ENCODE data around the gene NISCH.

The NISCH gene

DNA sequence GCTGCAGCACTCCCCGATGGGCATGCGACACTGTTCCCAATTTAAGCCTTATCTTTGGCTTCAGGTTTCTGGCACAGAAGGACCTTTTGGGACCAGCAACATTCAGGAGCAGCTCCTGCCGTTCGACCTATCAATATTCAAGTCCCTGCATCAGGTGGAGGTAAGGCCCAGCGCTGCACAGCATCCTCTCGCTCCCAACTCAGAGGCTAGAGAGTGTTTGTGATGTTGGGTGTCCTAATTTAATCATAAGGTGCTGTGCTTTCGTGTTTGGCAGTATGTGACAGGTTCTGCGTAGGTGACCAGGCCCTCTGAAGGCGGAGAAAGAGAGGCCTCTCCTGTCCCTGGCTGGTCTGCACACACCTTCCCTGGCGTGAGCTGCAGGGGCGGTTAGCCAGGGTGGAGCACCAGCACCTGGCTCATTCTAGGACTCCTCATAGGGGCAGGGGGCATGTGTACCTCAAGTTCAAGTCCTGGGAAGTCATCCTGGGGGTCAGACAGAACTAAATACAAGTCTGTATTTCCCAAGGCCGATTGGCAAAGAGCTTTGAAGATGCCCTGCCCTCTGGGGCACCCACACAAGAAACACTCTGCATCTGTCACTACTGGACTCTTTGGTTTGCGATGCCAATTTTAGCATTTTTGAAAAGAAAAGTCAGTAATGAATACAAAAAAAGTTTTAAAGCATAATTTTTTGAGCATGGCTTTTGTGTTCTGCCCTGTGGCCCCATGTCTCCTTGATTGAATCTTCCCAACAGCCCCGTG lies 17.0 kb downstream of the NISCH start:
- DNase-seq: no peak

DNA sequence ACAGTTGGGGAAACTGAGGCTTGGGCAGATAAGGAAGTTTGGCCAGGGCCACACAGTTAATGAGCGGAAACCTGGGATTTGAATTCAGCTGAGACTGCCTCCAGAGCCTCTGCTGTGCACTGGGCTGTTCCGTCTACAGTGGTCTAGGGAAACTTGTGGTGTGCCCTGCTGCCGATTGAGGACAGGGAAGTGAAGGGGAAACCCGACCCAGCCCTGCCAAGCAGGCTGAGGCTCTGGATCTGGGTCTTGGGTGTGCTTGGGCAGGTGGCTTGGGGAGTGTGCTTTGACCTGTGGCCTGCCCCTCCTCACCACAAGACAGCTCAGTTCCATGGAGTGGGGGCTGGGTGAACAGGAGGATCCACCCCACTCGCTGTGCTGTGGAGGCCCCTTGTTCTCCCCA lies 17.6 kb downstream of the NISCH start:
- no peak for DNase-seq

DNA sequence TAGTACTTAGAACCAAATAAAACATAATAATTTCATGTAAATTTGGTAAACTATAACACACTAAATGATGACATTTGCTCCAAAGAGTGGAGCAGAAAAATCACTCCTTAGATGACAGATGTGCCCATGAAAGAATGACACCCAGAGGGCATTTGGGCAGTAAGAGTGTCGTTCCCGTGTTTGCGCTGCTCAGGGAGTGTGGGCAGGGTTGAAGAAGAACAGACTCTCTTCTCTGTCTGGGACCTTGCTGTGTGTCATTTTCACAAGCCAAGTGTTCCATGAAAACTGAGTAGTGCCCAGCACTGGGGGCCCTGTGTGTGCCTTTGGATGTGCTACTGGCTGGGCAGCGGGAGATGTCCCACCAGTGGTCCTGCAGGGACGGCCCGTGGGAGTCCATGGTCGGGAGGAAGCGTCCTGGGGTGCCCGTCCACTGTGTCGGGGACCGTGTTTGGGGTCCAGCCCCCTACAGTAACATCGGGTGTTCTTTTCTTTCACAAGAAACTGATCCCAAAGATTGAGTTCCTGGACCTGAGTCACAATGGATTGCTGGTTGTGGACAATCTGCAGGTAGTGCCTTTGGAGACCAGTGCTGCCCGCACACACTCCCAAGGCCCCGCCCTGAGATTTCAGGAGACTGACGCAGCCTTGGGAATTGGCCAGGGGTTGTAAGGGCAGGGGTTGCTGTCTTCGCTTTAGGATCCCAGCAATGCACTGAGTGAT lies 21.8 kb downstream of the NISCH start:
- no peak for DNase-seq

DNA sequence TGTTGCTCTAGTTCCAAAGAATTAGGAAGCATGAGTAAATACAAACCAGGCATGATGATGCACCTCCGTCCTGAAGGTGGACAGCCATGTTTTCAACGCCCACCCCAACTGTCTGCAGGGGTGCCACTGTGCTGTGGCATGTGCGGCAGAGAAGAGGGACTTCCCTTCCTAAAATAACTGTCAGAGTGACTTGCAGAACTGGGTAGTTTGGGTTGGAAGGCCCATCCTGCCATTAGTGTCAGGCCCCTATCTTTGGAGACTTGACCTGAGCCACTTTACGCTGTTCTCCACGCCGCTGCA lies 22.3 kb downstream of the NISCH start:
- no peak for DNase-seq

DNA sequence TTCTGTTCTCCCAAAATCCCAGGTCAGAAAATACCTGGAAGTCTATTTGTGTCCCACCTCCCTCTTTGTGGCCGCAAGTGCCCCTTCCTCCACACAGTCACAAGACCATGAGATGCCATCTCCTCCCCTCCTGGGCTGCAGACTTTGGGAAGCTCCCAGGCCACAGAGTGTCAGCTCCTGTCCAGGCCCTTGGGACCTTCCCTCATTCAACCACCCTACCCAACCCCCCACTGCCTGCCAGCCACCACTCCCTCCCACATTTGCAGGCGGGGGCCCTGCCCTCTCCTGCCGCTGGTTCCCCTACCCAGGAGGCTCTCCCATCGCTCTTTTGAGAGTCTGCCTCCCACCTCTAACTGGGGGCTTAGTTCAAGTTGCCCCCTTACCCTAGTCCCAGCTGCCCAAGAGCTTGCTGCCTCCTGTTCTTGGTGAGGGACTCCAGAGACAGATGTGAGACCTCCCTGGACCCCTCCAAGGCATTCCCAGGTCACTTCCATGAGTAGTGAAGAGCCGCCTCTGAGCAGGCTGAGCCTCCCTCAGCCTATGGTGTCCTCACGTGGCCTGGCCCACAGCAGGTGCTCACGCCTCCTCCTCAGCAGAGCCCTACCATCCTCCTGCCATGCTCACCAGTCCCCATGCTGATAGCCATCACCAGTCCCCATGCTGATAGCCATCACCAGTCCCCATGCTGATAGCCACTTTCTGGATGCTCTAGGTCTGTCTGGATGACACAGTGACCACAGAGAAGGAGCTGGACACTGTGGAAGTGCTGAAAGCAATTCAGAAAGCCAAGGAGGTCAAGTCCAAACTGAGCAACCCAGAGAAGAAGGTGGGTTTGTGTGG lies 23.9 kb downstream of the NISCH start:
- DNase-seq: no peak

GRCh38 chr3:52479877-52480575 lies 24.6 kb downstream of the NISCH start:
- DNase-seq: no peak

GRCh38 chr3:52480768-52481715 lies 25.6 kb downstream of the NISCH start:
- DNase-seq: no peak

DNA sequence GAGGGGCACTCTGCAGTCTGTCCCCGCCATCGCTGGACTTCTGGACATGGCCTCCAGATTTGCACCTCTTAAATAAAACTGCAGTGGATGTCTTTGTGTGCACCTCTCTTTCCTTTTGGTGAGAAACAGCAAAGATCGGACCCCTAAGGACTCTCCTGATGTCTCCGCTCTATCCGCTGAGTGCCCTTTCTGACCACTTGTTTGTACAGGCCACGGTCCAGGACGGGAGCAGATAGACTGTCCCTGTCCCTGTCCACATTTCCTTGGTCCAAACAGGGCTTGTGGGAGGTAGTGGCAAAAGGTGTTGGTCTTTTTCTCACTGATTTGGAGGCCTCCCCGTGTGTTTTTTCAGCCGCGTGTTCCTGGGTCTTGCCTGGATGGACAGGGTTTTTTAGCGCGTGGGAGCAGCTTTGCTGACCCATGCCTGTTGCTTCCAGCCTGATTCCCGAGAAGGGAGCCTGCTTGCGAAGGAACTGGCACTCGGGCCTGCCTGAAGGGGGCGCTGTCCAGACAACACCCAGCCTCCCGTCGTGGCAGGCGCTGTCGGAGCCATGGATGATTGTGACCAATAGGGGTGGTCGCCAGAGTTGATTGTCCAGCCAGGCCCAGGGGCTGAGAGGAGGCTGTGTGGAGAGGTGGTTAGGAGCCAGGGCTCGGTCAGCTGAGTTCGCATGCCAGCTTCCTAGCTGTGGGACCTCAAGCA lies 26.6 kb downstream of the NISCH start:
- DNase-seq: no peak

DNA sequence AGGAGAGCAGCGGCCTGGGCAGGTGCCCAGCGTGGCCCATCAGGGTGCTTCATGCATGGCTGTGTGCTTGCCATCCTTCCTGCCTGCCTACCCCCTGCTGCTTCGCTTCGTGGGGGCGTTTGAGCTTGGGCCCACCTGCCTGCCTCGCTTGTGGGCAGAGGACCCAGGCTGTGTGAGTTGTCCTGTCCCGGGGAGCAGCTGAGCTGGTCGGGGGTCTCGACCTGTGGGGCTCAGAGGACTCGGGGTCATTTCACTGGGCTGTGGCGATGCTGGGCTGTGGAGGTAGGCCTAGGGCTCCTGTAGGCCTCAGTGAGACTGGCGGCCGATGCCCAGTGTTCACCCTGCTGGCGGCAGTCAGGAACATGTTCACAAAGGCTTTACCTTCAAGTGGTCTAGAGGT lies 27.7 kb downstream of the NISCH start:
- DNase-seq: no peak

DNA sequence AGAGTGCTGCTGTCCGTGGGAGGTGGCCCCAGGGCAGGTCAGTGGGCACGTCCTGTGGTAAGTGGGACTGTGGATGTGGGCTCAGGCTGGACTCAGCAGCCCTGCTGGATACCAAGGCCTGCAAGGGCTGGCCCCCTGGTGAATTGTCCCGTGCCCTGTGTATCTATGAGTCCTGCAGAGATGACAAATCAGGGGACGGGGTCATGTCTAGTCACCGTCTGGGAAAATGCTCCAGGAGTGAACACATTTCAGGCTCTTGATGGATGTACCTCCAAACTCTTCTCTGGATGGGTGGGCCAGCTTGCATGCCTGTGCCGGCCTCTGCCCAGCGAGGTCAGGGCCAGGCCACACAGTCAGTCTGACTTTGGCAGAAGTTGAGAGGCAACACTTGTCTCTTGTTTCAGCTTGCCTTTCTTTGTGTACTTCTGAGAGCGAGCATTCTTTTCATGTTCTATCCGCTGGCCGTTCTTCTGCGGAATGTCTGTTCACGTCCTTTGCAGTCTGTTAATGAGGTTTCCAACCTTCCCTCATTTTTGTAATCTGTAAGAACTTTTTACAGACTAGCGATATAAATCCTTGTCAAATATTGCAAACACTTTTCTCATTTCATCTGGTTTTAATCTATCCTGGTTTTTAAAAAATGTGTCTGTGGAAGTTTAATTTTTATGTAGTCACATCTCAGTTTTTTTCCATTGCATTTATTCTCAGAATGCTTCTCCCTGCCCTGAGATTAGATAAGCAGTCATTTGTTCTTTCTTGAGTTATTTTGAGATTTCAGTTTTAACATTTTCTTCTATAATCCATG lies 28.4 kb downstream of the NISCH start:
- no peak for DNase-seq

GRCh38 chr3:52484680-52485461 lies 29.5 kb downstream of the NISCH start:
- DNase-seq: no peak

GRCh38 chr3:52487050-52487787 lies 31.8 kb downstream of the NISCH start:
- DNase-seq: no peak

GRCh38 chr3:52487788-52488691 lies 32.6 kb downstream of the NISCH start:
- DNase-seq: no peak

GRCh38 chr3:52488746-52489145 lies 33.3 kb downstream of the NISCH start:
- no peak for DNase-seq

GRCh38 chr3:52489453-52489852 lies 34.0 kb downstream of the NISCH start:
- no peak for DNase-seq

DNA sequence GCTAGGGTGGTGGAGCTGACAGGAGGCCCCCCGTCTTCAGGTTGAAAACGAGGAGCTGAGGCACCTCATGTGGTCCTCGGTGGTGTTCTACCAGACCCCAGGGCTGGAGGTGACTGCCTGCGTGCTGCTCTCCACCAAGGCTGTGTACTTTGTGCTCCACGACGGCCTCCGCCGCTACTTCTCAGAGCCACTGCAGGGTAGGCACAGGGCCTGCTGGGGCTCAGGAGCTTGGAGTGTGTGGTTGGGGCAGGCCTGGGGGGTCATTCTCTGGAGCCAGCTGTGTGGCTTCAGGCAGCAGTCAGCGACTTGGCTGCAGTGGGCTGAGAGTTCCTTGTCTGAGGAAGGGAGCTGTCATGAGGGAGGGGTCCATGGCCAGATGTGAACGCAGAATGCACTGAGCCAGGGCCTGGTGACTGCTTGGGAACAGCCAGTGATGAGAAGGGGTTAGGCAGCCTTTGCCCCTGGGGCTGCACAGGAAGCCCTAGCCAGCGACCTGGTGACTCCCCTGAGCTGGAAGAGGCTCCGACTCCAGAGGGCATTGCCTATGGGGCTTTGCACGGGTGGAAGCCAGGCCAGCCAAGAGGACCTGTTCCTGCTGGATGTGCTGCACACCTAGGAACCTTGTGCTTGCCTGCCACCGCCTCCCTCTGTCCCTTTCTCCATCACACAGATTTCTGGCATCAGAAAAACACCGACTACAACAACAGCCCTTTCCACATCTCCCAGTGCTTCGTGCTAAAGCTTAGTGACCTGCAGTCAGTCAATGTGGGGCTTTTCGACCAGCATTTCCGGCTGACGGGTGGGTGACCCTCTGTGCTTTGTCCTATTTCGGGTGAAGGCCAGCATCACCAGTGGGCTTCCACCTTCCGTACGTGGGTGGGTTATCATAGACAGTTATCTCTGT lies 34.9 kb downstream of the NISCH start:
- DNase-seq: no peak

All from NCI-H510A (cell line).